GM20000 (cell line): ENCODE data around the gene WDR36.

Experiments used
- DNase-seq: peaks from one replicate; pipeline ENCODE4 v3.0.0; 2012; ENCODE audit warnings: low spot score
- CTCF ChIP-seq: IDR thresholded peaks from 2 replicates; pipeline ENCODE4 v1.5.1; 2012; ENCODE audit warnings: mild to moderate bottlenecking, control low read depth; ENCODE audit errors: extremely low read depth, missing control alignments

WDR36 gene

GRCh38 chr5:111127453-111128195 lies 35.5 kb downstream of the WDR36 start:
- no peak for TF ChIP-seq CTCF

GRCh38 chr5:111129938-111130337 lies 37.8 kb downstream of the WDR36 start:
- TF ChIP-seq CTCF = no peak
- DNase-seq = no peak

More at GRCh38 chr5:111127453-111128195, 35.5 kb downstream of the WDR36 start:
- DNase-seq = no peak

GRCh38 chr5:111131356-111131755 lies 39.2 kb downstream of the WDR36 start:
- TF ChIP-seq CTCF = no peak
- no peak for DNase-seq

GRCh38 chr5:111132076-111132475 lies 39.9 kb downstream of the WDR36 start:
- TF ChIP-seq CTCF = no peak
- DNase-seq = no peak

- DNase-seq = no peak
- TF ChIP-seq CTCF = no peak
Measured at GRCh38 chr5:111132731-111133435, 40.7 kb downstream of the WDR36 start.

GRCh38 chr5:111133436-111133751 lies 41.2 kb downstream of the WDR36 start:
- TF ChIP-seq CTCF = no peak
- DNase-seq = no peak

- TF ChIP-seq CTCF = no peak
- DNase-seq = no peak
Measured at GRCh38 chr5:111134087-111134486, 41.9 kb downstream of the WDR36 start.
